HG02763 (cell line): ENCODE measurements around the gene CNTNAP2.

Source experiments
- ATAC-seq: cut with Tn5 transposase; IDR thresholded peaks from one replicate; pipeline ENCODE4 v1.9.1; 2021; ENCODE audit warnings: mild to moderate bottlenecking, moderate library complexity; ENCODE audit not compliant: unreplicated experiment

The CNTNAP2 gene

GRCh38 chr7:146554556-146554955, 438.0 kb downstream of the CNTNAP2 start:
- no peak for ATAC-seq

- ATAC-seq, result no peak
Measured at GRCh38 chr7:146557971-146558469, 441.4 kb downstream of the CNTNAP2 start.

DNA sequence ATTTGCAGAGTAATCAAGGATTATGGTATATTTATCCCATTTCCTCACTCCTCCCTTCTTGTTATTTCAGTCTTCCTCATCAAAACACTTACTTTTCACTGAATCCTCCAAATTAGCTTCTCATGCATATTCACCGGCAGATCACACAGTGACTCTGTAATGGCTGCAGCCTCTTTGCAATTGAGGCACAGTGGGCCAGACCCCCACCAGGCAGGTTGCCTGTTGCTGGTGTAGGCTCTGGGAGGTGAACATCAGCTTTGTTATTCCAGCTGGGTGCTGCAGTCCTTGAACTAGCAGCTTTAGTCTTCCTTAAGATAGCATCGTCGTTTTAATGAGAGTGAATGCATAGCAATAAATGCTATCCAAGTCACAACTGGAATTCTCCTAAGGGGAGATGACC, 449.3 kb downstream of the CNTNAP2 start:
- no peak for ATAC-seq

- no peak for ATAC-seq
Measured at GRCh38 chr7:146575903-146576302, 459.3 kb downstream of the CNTNAP2 start.

GRCh38 chr7:146591976-146592375, 475.4 kb downstream of the CNTNAP2 start:
- ATAC-seq, result no peak

GRCh38 chr7:146606628-146607027, 490.0 kb downstream of the CNTNAP2 start:
- no peak for ATAC-seq

DNA sequence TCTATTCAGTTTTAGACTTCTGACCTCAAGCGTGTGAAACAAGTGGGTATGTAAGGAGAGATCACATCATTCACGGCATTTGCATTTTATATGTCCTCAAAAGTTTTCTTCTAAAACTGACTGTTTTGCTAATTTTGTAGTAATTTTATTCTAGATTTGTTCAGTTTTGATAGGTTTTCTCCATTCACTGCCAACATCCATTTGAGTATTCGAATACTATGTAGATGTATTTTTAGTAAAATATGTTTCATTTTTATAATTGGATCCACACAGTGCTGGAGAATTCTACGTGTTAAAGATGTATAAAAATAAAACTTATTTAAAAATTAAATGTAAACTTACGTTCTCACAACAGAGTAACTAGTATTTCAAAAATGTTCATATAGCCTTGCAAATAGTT, 503.0 kb downstream of the CNTNAP2 start:
- ATAC-seq, result no peak

DNA sequence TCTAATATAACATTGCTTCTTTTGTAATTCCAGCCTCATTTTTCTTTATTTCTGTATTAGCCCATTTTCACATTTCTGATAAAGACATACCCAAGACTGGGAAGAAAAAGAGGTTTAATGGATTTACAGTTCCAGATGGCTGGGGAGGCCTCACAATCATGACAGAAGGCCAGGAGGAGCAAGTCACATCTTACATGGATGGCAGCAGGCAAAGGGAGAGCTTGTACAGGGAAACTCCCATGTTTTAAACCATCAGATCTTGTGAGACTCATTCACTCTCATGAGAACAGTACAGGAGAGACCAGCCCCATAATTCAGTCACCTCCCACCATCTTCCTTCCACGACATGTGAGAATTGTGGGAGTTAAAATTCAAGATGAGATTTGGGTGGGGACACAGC, 510.3 kb downstream of the CNTNAP2 start:
- no peak for ATAC-seq

GRCh38 chr7:146635205-146636032, 518.8 kb downstream of the CNTNAP2 start:
- no peak for ATAC-seq

DNA sequence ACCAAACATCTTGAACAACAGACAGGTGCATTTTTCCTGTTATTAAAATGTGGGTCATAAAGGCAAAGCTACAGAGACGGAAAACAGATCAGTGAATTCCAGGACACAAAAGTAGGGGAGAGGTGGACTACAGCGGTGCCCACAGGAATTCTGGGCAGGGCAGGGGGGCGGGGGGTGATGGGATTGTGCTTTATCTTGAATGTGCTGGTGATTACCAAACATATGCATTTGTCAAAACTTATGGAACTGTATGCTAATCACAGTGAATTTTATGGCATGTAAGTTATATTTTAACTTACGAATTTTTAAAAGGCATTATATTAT, 519.4 kb downstream of the CNTNAP2 start:
- no peak for ATAC-seq

- ATAC-seq, result no peak
Measured at GRCh38 chr7:146636581-146636980, 520.0 kb downstream of the CNTNAP2 start.

DNA sequence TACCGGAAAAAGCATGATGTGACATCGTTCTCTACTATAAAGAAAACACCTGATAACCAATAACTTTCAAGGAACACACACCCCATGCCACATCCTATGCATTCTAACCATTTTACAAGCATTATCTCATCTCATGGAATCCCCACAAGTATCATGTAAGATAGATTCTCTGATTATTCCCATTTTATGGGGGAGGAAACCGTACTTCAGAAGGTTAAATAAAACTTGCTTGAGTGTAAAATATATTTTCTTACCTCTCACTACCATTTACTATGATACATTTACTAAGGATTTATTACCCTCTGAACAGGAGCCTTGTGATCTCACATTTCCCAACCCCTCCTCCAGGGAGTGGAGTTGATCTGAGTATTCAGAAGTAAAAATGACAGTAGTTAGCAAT, 522.7 kb downstream of the CNTNAP2 start:
- ATAC-seq, result no peak

DNA sequence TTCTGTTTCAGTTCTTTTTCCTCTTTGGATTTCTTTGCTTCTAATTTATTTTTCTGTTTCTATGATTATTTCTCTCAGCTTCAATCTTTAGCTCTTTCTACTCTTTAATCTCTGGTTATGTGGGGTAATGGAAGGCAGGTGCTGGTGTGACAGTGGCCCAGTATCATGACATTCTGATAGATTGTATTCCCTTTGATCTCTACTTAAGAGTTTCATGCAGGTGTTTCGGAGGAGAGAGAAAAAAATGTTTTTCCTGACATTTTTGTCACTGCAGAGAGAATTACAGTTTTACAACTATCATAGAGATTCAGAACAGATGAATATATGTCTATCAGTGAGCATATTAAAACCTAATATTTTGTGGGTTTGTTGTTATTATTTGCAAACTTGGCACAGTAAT, 524.9 kb downstream of the CNTNAP2 start:
- ATAC-seq, result no peak

DNA sequence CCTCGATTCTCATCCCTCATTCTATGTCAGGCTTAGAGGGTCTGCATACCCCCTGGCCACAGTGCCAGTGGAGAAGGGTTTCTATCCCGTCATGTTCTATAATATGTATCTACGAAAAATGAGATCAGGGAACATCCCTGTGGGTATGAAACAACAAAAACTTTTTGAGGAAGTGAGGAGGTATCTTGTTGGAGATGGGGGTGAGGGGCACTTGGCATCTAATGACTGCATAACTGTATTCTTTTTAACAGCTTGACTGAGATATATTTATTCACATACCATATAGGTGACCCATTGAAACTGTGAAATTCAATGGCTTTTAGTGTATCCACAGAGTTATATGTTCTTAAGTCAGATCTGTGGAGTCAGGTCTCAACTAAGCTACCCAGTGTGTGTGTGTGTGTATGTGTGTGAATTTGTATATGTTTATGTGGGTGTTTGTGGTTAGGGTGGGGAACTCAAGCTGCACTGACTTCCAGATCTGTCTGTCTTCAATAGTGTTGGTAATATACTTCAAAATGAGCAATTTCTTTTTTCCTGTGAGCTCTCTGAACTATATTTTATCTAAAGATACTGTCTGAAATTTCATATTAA, 528.9 kb downstream of the CNTNAP2 start:
- ATAC-seq, result no peak

DNA sequence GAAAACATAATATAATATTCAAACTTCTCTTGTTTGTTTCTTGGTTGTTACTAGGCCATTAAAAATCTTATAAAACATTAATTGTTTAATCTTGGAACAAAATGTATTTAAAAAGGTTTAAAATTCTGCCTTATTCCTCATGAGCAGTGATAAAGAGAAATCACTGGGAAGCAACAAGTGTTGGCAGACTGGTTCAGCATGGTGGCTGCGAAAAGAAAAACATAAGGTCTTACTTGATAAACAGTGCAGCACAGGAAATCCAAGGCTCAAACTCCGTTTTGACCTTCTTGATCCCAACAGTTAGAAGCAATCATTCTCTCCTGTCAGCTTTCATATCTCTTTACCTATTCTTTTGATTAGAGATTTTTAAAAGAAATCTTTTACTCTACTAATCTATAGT, 530.8 kb downstream of the CNTNAP2 start:
- ATAC-seq, result no peak

DNA sequence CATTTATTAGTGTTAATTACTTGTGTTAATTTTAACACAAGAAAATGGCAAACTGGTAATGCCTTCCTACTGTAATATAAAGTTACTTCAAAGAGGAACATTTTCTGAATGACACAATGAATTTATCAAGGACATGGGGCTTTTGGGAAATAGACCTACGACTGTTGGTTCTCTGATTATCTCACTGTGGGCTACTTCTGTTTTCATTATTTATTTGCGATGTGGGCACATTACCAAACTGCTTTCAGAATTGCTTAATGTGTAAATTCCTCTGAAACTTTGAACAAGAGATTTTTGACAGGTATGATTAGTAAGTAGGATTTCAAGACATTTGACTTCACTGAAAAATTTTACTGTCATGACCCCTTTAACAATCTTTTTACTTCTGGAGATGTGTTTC, 535.6 kb downstream of the CNTNAP2 start:
- no peak for ATAC-seq

GRCh38 chr7:146654048-146654447, 537.4 kb downstream of the CNTNAP2 start:
- no peak for ATAC-seq

DNA sequence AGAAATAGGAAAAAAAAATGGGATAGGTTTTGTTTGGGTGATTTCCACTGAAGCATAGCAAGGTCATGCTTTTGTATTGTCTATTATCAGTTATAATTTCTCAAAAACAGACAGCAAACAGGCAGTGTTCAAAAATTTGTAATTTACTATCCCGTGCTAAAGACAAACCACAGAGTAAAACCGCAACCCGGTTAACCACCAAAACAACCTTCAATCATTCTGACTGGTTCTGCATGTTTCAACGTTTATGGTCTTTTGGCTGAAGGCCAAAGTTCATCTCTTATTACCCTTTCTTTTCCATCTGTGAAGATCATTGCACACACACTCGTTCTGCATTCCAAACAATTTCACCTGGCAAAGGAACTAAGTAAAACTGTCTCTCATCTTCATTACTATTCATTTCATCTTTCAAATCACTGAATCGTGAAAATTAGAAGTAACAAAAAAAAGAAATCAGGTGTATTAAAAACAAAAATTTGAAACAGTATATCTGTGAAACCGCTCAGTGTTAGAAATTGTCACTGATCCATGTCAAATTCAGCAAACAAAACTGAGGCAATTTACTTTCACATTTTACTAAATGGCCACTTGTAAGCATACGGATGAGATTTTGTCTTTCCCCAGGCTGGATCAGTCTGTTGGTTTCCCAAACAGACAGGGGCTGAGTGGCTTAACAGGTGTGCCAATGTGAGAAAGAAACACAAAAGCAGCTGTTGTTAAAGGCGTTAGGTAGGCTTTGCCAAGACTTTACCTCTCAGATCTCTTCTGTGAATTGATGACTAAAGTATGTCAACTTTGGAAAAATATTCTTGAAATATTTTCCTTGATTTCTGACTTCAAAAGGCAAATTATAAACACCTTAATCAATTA, 539.6 kb downstream of the CNTNAP2 start:
- no peak for ATAC-seq

- ATAC-seq, result no peak
Measured at GRCh38 chr7:146656988-146657387, 540.4 kb downstream of the CNTNAP2 start.

GRCh38 chr7:146658604-146659003, 542.0 kb downstream of the CNTNAP2 start:
- ATAC-seq, result no peak

GRCh38 chr7:146659732-146660131, 543.1 kb downstream of the CNTNAP2 start:
- no peak for ATAC-seq

GRCh38 chr7:146660839-146661238, 544.2 kb downstream of the CNTNAP2 start:
- ATAC-seq, result no peak
